Measurements from ENCODE around the gene PRKD1.

The PRKD1 gene

DNA sequence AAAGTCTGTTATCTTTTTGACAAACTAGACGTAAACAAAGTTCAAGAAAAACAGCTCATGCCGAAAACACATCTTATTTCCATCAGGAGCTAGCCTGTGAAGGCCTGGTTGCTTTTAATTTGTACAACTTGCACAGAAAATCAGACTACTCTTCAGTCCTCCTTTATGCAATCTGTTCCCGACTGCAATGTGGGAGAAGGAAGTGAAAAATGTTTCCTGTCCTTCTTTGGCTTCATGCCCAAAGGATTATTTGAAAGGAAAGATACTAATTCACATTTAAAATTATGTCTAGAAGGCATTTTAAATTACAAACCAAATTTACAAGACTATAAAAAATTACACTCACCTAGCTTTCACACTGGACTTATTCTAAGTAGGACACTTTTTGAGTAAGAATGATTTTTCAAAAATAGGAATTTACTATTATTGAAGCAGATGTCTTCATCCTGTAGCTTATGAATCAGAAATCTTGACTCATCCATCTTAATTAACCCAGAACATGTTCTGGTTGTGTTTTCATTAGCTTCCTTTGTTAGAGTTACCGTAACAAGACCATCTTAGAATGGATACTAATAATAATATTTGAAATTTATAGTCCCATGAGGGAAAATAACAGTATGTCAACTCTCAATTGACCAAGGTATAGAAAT is 272.6 kb downstream of the PRKD1 start:
- no peak for DNase-seq

DNA sequence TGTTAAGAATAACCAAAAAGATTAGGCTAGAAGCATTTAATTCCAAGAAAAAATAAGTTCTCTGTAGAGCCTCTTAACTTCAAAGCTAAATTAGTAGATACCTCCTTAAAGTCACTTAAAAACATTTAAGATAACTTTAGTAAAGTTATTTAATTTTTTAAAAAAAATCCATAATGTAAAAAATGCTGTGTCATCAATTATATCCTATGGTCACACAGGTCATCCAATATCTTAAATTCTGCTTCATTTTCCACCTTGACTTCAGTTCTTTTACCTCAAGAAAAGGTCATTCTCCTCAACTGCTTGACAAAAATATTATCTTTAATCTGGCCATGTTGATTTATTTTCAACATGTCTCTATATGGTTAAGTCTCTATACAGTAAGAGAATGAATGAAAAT is 274.3 kb downstream of the PRKD1 start:
- no peak for DNase-seq

DNA sequence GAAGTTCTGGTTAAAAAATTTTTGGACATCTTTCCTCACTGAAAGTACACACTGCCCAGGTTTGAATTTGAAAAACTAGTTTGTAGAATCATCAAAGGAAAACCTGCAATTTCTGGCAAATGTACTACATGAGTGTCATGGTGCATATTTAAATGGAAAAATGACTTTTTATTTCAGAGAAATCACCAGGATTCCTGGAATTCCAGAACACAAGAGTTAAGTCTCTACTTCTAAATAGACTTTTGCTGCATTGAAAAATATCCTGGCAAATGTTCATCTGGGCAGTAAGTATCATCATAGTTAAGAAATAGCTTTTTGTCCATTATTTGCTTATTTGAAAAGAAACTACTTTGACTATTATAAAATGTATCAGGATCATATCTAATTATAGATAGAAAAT is 275.1 kb downstream of the PRKD1 start:
- DNase-seq, result no peak

DNA sequence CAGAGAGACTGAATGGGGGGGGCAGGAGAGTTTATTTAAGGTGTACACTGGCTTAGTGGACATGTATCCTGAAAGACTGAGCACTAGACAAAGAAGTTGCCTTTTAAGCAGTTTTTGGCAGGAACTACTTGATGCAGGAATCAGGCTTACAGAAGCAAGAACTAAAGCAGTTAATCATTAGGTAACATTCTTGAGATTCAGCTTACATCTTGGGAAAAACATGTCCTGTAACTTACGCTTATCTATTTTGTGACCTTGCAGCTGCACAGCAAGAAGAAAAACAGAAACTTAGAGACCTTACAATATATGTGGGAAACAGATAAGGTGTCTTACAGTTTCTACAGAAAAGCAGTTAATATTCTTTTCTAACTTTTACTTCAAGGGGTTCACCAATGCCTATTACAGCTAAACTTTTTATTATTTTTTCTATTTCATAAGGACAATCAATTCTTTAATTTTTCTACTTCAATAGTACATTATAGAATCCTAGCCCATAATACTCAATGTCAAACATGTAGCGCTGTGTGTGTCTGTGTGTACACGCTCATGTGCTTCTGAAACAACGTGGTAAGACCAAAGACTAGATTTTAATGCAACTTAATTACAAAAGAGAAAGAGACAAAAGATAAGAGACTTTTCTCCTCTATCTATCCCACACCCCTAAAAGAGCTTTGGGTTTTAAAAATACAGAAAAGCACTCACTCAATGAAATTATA is 276.9 kb downstream of the PRKD1 start:
- no peak for DNase-seq

DNA sequence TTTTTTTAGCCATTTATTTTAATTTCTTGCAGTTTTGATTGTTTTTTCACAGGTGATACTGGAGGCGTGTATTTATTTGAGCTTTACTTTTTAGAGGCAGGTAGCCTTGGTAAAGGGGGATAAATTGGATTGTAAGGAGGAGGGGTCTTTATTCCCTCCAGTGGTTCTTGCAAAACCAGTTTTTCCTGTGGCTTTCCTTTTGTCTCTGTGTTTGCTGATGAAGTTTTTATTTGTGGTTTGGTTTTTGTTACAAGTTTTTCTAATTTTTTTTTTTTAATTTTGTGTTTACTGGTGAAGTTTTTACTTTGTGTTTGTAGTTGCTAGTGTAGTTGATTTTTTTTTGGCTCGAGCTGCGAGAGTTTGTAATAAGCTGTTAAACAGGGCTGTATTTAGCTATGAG is 278.5 kb downstream of the PRKD1 start:
- DNase-seq, result no peak

DNA sequence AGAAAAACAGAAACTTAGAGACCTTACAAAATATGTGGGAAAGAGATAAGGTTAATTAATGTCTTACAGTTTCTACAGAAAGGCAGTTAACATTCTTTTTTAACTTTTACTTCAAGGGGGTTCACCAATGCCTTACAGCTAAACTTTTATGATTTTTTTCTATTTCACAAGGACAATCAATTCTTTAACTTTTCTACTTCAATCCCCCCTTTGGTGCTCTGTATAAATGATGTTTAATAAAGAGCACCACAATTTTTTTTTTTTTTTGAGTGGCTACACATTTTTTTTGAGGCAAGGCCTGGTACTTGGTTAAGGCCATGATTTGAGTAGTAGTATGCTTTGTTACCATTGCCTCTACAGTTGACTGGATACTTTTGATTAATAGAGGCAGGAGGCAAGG is 279.6 kb downstream of the PRKD1 start:
- DNase-seq, result no peak

DNA sequence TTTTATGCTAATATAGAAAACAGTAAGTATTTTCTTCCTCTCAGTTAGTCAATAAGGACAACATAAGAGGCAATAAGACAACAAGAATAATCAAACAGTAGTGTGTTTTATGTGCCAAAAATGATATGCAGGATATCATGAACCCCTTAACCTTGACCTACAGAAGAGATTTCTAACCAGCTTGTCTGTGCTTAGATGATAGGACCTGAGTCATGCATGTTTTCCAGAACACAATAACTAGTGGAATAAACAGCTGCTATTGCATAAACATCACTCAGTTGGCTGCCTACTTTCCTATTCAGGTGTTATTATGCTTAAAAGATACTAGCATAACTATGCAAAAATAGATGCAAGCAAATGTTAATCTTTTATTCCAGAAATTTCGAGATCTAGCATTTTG is 282.5 kb downstream of the PRKD1 start:
- DNase-seq, result no peak

DNA sequence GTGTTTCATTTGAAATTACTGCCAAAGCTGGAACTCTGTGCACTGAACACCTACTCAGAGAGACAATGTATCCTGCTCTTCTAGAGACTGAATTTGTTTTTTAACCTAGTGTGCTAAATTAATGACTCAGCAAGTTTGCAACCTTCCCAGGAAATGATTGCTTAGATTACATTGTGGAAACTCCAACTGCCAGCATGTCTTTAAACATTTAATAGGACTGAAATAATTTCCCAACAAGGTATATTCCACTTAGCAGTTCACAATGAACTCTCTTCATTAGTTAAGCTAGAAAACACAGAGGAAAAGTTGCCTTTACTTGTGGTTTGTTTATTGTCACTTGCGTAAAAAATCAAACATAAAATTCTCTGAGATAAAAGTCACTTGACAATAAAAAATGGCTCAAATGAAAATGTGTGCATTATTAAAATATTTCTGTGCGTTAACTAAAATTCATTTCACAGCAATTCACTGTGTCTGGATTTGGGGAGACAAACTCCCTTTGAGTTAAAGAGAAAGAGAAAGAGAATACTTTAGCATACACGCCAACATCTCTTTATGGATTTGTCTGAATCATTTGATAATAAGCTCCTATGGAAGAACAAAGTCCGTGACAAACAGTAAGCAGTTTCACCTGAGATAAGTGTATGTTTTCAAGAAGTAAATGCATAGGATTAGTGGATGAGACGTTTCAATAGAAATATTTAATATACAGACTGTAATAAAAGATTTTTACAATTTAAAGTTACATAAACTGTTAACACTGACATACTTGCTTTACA is 284.0 kb downstream of the PRKD1 start:
- no peak for DNase-seq

DNA sequence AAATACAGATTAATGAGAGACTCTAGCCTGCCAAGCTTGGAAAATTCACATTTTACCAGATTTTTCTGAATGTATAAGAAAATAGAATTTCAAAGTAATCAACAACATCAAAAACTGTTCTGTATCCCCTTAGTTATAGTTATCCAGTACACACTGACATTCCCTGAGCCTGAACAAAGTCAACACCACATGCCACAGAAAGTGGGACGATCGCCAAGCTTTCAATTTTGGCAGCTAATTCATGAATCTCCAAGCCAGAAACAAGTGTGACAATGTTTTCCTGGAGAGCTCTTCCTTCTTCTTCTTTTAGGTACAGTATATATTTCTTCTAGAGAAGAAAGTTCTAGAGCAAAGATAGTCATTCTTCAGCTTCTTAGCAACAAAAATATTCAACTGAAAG is 290.2 kb downstream of the PRKD1 start:
- peak; percentile 45 for DNase-seq

DNA sequence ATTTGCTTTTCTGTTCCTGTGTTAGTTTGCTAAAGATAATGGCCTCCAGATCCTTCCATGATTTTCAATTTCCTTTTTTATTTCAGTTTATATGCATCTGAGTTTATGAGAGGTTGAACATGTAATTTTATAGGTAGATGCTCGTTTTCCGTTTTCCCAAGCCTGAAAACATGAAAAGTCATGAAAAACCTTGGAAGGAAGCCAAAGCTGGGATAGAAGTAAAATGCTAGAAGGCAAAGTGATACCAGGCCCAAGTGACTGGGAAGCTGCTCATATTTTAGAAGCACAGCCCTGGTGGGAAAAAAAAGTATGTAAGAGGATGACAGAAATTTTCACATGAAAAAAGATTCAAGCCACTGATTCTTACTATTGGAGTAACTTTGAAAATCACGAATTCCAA is 290.8 kb downstream of the PRKD1 start:
- no peak for DNase-seq

DNA sequence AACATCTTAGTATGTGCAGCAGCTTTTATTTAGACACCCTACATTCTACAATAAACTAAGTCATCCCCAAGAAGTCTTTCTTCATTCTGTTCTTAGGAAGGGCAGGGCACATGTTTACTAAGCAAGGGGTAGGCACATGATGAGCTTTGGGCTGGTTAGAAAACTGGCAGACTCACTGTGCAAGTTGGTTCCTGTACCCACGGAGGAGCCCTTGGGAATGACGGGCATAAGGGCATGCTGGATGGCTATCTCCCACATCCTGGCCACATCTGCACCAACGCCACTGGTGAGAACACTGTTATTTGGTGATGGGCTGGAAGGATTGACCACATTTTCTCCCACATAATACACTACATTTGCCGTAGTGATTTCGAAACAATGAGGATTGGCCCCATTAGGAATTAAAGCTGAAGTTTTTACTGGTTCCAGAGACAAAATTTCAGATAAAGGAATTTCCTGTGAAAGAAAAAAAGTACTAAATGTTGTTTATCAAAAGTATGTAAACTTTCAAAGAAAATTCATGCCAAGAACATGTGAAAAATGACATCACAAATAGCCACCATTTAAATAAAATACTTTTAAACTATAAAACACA is 297.0 kb downstream of the PRKD1 start:
- DNase-seq, result no peak

DNA sequence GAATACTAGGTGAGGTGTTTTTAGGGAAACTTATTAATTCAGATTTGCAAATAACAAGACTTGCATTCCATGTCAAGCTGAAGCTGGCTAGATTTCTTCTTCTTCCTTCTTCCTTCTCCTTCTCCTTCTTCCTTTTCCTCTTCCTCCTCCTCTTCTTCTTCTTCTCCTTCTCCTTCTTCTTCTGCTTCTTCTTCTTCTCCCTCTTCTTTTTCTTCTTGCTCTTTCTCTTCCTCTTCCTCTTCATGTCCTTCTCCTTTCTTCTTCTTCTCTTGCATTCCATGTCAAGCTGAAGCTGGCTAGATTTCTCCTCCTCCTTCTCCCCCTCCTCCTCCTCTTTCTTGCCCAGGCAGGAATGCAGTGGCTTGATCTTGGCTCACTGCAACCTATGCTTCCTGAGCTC is 297.8 kb downstream of the PRKD1 start:
- DNase-seq, result no peak

DNA sequence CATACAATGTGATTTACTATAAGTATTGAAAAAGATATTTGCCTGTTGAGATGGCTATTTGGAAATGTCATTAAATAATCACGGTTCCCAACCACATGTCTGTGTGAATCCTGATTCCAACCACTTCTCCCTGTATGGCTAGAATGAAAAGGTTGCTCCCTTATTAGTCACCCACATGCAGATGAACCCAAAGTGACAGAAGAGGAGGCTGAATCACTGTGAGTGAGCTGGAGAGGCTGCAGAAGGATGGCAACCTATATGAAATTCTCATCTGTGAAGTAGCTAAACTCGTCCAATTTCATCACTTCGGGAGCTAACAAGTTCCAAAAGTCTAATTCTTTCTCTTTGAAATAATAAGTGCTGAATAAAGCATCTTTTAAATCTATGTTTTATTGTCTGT is 300.5 kb downstream of the PRKD1 start:
- no peak for DNase-seq

DNA sequence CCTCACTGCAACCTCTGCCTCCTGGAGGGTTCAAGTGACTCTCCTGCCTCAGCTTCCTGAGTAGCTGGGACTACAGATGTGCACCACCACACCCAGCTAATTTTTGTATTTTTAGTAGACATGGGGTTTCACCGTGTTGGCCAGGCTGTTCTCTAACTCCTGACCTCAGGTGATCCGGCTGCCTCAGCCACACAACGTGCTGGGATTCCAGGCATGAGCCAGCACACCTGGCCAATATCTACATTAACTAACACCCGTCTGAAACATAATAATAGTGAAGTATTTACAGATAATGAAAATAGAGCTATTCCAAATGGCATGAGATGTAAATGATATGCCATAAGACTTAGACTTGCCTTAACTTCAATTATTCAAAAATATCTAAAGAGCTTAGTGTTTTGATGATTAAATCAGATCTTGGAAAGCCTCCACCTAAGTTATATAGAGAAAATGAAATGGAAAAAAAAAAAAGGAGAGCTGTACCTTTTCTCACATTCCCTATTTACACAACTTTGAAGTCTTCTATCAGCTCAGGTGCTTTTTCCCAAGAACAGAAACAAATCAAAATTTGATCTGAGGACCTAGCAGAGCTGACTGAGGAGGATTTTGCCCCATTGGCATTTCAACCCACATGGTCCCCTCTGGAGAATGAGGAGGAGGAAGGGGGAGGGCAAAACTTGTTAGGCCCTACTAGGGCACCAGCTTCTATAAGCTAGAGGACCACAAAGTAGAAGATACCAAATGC is 309.2 kb downstream of the PRKD1 start:
- no peak for DNase-seq

DNA sequence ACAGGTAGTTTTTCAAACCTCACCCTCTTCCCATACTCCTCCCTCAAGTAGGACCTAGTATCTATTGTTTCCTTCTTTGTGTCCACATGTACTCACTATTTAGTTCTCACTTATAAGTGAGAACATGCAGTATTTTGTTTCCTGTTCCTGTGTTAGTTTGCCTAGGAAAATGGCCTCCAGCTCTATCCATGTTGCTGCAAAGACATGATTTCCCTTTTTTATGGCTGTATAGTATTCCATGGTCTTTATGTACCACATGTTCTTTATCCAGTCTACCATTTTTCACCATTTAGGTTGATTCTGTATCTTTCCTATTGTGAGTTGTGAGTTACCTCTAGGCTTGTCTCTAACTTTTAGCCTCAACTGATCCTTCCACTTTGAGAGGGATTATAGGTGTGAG is 310.7 kb downstream of the PRKD1 start:
- no peak for DNase-seq

DNA sequence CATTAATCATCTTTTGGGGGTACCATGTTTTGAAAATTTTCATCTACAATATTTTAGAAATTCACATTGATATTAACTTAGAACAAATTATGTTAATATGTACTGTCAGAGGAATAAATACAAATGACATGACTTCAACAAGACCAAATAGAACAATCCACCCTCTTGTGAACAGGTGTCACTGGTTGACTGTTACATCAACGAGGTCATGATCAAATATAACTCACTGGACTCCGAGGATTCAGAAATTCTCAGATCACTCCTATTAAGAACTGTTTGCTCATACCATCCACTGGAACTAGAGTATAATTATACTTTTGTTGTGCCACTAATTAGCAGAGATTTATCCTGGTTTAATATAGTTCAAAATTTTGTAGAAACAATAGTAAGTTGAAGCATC is 318.8 kb downstream of the PRKD1 start:
- DNase-seq, result no peak

DNA sequence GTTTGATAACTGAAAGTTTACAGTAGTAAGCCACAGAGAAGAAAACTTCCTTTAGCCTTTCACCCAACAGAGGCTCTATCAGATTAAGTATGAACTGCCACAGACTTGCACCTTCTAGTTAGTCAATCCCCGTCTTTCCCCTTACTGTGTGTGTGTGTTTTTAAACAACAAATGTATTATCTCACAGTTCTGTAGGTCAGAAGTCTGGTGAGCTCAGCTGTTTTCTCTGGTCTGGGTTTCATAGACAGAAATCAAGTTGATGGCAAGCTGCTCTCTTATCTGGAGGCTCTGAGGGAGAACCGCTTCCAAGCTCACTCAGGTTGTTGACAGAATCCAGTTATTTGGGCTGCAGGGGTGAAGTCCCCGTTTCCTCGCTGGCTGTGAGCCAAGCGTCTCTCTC is 320.5 kb downstream of the PRKD1 start:
- no peak for DNase-seq

DNA sequence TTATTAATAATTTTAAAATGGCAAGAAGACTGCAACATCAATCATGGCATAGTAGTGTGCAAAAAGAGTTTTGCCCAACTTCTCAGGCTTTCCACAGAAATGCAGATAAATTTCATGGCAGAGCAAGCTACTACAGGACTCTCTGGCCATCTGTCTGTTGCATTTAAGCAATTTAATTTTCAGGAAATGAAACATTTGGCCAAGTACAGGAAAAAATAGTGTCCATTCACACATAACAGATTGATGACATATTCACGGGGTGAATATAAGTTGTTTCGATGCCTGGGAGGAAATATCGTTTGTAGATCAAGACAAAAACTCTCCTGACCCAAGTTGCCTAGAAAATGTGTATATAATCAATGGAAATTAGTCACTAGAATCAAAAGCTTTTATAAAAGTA is 324.0 kb downstream of the PRKD1 start:
- no peak for DNase-seq

DNA sequence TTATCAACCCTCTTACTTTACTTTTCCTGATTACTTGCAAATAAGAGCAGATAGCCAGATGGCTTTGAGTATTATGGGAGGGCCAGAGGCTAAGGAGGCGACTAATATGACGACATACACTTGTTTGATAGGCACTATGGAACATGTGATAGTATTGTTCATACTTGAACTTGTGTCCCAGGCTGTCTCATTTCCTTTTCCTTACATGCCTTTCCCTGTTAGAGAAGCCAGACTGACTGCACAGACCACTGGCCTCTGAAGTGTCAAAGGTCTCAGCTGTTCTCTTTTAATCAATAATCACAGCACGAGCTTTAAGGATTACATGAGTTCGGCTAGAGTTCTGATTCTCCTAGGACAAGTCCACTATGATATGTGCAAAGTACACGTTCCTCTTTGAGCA is 326.0 kb downstream of the PRKD1 start:
- DNase-seq, result no peak

DNA sequence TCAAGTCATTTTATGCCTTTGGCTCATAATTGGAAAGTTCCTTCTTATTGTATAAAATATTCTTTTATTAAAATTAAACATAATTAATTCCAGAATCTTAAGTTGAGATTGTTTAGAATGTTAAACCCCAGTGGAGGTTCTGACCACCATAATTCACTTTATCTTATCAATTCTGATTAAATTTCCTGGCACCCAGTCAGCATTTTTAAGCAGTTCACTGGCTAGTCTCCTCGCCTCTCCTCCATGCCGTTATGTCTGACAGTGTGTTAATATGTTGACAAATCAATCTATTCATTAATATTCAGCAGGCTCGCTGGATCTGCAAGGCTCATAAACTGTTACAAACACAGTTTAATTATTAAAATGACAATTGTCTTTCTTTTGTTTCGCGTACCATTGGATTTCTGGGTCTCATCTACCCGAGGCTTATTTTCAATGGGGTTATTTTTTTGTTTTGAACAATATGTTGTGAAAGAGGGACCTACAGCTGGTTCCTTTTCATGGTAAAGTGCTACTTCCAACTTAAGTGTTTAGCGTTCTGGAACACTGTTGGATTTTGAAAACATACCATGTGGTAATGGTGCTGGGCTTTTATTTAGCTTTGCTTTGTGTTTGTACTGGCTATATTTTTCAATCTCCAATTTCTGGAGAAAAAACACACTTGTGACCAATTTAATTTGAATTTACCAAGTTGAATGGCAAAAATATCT is 339.7 kb downstream of the PRKD1 start:
- DNase-seq, result no peak

DNA sequence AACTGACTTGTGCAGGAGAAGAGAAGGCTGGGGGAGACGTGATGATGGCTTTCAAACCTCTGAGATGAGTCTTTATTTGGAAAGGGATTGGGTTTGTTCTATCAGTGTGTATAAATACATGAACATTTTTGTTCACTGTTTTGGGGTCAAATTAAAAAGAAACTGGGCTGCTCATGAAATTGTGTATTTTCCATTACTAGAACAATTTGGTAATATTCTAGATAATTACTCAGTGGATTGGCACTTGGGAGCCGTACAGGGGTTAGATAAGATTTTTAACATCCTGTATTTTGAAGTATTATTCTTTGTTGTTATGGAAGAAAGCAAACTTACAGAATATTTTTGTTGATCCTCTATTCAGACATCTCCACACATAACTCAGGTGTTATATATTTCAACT is 340.6 kb downstream of the PRKD1 start:
- DNase-seq, result no peak

DNA sequence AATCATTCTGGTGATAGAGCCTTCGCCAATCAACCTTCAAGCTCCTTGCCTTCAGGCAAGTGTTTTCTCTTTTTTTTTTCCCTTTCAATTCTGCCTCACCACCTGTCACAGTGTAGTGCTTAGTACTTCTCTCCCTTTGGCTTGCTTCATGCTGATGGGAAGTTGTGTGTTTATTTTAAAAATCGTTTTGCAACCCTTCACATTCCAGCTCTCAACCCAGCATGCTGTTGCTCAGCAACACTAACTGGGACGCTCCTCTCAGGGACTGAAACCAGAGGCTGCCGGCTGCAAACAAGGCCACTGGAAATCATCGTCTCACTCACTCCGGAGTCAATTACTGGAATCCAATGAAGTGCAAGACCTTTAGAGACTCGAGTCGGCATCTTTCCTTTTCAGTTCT is 342.7 kb downstream of the PRKD1 start:
- peak; percentile 54 for DNase-seq

All from left hindlimb (tissue), 1 donor.